ENCODE results near the gene SYN1.
"Not testable (repeated sequence)": the region's sequence is repeated elsewhere in the genome, so short reads cannot be mapped to it uniquely, and the experiment has no call there.

SYN1 gene

DNA sequence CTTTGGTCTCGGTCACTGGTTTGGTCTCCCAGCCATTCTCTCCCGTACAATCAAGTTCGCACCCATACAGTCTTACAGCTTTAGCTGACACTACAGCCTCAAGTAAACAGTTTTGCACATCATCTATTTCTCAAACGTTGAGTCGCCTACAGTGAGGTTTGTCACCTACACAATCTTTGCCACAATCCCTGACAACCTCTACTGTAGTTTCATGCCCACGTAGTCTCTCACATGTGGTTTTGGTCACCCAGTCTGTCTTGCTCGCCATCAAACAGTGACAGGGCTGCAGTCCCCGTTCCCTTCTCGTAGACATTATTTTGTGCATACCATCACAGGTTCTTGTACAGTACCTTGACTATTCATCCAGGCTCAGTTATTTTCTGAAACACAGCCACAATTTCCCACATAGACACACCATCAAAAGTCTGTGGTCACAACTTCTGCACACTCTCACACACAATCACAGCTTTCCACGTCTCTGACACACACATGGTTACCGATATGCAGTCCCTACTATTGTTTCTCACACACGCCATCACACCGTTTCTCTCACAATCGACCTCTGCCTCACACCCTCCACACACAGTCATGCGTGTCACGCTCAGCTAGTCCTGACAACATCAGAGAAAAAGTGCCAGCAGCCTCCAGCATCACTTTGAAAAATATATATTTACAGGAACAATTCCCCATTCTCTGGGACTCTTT, 15.4 kb upstream of the SYN1 start:
- no peak for DNase-seq (ENCODE audit: low read depth in 2 of 2)

DNA sequence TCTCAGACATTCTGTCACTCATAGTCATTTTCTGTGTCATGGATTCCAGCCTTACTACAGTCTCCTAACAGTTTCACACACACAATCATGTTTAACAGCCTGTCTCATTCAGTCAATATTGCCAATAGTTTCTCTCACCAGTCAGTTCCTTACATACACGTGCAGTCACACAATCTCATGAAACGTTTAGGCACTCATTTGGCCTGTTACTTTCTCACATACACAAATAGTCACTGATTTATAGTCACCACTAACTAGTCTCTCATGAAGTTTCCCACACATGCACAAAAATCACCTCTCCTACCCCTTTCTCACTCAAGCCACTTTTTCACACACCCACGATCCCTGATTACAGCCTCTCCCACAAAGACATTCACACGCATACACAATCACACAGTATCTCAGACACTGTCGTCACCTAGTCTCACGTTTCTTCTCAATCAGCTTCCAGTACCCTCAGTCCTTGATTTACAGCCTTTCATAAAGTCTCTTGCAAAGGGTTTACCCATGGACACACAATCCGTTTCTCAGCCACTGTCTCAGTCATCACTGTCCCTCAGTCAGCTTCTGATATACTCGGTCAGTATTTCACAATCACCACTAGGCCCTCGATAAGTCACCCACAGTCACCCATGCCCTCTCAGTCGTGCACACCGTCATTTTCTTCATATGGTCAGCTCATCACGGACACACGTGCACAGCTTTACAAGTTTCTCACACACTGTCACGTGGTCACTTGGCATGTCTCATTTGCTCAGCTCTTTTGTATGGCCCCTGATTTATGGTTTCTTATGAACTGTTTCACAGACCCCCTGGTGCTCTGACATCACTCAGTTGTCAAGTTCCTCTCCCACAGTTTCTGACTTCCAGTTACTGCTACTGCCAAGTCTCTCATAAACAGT, 14.3 kb upstream of the SYN1 start:
- no peak for DNase-seq (ENCODE audit: low read depth in 2 of 2)

DNA sequence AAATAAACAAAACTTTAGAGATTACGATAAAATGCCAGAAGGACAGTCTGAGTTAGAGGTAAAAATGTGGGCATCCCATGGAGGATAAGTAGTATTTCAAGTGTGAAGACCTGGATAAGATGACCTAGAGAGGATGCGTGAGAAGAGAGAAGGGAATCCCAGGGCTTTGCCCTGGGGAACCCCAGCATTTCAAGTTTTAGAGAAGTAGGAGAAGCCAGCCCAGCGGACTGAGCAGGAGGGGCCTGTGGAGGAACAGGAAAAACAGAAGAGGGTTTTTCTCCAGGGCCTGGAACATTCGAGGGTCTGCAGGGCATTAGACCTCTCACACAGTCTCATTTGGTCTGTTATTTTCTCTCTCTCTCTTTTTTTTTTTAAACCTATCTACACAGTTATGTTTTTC, 13.0 kb upstream of the SYN1 start:
- no peak for DNase-seq (ENCODE audit: low read depth in 2 of 2)

DNA sequence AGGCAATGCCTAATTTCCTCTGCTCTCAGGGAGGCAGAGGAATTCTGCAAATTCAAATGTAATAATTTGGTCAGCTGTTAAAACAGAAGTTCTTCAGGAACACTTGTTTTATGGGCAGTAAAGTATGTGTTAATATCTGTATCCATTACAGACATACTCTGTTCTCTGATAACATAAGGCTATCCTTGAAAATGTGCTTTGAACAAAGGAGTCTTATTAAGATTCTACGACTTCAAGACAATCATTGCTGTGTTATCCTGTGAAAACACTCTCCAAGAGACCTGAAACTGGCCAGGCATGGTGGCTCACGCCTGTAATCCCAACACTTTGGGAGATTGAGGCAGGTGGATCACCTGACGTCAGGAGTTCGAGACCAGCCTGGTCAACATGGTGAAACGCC, 12.0 kb upstream of the SYN1 start:
- no peak for DNase-seq (ENCODE audit: low read depth in 2 of 2)

DNA sequence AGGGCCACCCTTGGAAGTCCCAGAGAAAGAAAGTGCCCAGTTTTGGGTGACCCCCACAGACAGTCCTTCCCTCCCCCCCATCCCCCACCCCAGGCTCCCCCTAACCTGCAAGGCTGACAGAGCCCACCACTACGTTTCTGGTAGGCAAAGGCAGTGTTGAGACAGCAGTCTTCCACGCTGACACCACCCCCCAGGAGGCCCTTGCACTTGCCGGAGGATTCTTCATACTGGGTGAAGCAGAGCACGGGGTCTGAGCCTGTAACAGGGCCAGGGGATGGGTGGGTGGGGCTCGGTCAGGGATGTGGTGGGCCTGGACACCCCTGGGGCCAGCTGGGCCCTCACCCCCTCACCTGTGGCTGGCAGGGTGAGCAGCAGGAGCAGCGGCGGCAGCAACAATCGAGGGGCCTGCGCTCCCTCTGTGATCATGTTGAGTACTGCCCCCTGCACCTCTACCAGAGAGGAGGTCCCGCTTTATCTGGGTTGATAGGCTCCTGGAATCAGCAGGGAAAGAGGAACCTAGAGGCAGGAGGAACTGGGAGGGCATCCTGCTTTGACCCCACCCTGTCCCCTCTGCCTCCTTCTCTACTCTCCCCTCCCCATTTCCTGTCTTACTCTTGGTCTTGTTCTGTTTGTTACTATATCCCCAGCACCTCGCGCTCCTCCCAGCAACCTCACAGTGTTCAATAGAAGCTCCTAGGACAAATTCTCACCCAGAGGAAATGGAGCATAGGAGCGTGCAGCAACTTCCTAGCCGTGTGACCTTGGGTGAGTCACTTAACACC, 10.0 kb upstream of the SYN1 start, which contains the start of gene CFP:
CFP (minus strand) TSS at position 512 of the 782 bp plus-strand sequence; CDS start at position 426, 86 bp downstream.
- DNase-seq (ENCODE audit: low read depth in 2 of 2): no peak

DNA sequence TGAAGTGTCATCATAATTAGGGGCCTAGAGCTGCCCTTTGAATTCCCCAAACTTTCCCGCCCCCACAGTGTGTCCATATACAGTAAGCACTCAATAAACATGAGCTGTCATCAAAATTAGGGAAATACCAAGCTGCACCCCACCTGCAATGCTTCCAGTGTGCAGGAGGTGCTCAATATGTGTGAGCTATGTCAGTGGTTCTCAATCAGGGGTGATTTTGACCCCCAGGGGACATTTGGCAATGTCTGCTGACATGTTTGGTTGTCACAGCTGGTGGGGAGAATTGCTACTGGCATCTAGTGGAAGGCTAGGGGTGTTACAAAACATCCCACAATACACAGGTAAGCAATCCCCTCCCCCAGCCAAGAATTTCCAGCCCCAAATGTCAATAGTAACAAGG, 9.3 kb upstream of the SYN1 start:
- DNase-seq (ENCODE audit: low read depth in 2 of 2): no peak

DNA sequence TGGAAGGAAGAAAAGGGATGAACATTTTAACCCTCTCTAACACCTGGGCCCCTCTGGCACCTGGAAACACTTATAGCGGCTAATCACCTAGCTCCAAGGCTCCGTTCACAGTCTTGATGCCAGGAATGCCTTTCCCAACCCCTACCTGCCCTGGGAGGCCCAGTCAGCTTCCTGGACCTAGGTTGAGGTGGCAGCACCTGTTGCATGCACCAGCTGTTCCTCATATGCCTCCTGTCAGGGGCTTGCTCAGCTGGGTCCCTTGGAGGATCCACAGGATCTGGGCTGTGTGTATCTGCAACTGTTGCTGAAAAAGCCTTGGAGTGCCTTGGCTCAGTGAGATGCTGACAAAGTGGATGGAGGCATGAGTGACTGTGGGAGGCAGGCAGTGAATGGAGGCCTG, 5.7 kb upstream of the SYN1 start:
- no peak for DNase-seq (ENCODE audit: low read depth in 2 of 2)

DNA sequence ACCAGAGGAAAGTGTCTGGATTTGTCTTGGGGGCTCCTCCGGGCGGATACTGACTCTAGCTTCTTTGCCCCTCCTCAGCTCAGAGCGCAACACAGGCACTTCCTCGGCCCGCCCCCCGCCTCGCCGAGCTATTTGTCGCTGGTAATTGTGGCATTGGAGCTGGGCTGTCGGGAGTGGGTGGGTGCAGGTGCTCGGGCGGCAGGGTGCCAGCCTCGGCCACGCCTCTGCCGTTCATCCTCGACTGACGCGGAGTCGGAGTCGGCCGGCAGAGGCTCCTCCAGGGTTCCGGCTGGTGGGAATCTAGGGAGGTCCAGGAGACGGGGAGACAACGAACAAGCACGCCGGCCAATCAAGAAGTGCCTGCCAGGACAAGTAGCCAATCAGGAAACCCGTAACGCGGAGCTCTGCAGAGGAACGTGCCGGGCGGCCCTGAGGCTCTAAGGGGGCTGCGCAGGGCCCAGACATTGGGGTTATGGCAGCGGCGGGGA, 3.9 kb upstream of the SYN1 start:
- no peak for DNase-seq (ENCODE audit: low read depth in 2 of 2)

DNA sequence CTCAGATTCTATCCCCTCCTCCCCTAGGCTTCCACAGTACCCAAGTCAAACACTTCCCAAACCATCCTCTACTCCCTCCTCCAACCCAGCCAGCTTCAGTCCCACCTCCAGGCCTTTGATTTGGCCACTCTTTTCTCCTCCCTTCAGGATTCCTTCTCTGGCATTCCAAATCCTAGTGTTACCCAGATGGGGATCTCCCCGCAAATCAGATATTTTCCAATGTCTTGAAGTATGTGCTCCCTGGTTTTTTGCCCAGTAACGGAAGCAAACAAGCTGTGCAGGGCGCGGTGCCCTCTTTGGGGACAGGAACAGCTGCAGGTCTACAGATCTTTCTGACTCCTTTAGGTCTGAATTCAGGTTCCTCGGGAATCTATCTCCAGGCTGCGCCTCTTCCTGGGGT, 2.2 kb upstream of the SYN1 start:
- no peak for DNase-seq (ENCODE audit: low read depth in 2 of 2)

DNA sequence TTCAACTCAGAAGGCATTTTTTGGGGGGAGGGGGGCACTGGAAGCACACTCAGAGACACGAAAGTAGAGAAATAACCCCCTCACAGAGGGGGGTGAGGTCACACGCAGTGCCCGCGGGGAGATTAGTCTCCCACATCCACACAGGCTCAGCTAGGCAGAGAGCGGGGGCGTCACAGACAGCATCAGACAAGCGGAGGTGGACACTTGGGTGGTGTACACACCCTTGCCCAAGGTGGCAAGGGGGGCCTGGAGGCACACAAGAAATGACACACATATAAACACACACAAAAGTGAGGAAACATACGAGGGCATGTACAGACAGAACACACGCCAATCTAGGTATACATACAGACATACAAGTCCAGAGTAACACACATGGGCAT, 637 bp upstream of the SYN1 start:
- DNase-seq (ENCODE audit: low read depth in 2 of 2): no peak

DNA sequence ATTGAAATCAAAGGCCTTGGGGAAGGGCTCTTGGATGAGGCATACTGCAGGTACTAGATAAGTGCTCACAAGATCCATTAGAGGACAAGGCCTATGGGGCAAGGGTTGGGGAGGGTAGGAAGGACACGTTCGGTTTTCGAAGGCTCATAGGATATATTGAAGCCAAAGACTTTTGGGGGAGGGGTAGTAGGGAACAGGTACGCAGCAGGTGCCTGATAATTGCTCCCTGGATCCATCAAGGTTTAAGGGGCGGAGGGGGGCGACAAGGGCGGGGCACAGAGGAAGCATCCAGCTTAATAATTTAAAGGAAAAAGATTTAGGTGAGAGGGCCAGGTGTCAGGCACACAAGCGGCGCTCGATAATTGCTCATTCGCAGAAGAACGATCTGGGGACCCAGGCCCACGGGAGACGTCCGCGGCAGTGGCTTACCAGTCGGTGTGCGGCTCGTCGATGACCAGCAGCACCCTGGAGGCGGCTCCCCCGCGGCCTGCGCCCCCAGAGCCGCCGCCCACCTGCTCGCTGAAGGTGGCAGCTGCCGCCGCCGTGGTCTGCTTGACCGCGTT, 653 bp downstream of the SYN1 start:
- no peak for DNase-seq (ENCODE audit: low read depth in 2 of 2)

DNA sequence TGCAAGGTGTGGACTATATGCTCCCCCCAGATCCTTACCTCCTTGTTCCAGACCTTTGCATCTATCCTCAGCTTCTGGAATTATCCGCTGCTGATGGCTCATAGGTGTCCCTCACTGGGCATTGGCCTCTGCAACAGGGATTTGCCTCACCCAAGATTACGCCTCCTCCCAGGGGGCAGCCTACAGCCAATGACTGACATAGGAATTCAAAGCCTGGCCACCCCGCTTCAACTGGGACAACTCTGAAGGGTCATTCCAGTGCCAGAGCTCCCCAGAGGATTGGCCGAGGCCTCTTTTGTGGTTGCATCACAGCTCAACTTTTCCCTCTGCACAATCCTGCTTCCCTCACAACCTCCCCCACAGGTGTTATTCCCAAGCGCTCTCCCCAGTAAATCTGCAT, 5.0 kb downstream of the SYN1 start:
- no peak for DNase-seq (ENCODE audit: low read depth in 2 of 2)

DNA sequence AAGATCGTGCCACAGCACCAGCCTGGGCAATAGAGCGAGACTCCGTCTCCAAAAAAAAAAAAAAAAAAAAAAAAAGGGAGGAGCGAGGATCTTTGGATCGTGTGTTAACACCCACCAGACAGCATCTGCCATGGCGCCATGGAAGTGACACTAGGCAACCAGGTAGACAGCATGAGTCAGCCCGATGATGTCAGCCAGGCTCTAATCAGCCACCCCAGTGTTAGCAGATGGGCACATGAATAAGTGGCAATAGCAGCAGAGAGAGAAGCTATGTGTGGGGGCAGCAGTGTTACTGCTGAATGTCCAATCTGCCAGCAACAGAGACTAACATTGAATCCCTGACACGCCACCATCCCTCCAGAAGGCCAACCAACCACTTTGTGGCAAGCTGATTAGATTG, 6.6 kb downstream of the SYN1 start:
- no peak for DNase-seq (ENCODE audit: low read depth in 2 of 2)

DNA sequence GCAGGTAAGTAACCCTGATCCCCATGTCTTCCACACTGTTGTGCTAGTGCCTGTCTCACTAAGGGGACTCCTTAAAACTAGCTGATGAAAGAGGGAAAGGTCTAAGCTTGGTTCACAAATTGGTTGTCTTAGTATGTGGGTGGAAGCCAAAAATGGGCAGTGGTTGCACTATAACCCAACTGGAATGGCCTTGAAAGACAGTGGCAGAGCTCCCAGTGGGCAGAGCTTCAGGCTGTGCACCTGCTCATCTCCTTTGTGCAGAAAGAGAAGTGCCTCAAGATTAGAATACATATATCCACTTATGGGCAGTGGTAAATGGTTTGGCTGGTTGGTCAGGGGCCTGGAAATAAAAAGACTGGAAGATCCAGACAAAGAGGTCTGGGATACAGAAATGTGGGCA, 7.2 kb downstream of the SYN1 start:
- DNase-seq (ENCODE audit: low read depth in 2 of 2): no peak

DNA sequence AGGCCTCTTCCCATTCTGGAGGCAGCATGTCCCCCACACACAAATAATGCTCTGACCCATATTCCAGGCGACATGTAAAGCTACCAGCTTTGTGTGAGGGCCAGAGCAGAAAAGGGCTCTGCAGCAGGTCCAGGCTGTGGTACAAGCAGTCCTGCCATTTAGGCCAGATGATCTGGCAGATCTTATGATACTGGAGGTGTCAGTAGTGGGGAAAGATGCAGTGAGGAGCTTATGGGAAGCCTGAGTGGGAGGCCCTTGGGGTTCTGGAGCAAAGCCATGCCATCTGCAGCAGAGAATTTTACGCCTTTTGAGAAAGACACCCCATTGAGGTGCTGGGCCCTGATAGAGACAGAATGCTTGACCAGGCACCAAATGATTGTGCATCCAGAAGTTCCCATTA, 7.7 kb downstream of the SYN1 start:
- no peak for DNase-seq (ENCODE audit: low read depth in 2 of 2)

DNA sequence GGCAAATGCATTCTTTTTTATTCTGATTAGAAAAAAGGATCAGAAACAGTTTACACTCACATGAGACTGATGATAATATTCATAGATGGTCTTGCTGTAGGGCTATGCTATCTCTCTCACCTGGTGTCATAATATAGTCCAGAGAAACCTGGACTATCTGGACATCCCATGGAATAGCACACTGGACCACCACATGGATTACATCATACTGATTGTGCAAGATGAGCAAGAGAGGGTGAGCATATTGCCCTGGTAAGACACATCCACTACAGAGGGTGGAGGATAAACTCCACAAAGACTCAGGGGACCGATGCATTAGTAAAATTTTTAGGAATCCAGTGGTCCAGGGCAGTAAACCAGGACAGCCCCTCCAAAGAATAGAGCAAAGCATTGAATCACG, 8.2 kb downstream of the SYN1 start:
- DNase-seq (ENCODE audit: low read depth in 2 of 2): no peak

DNA sequence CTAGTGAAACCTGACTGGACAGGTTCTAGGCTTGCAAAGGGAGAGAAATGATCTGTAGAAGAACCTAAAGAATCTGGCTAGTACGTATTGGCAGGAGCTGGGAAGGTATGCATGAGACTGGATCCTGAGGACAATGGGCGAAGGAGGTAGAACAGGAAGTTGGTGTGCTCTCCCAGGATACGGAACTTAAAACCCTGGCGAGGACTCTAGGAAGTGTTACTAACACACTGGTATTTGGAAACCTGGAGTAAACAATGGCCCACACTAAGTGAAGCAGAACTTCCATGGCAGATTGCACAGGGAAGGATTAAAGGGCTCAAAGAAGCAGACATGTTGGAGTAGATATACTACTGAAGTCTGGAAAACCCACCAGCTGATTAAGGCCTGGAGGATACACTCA, 9.1 kb downstream of the SYN1 start:
- DNase-seq (ENCODE audit: low read depth in 2 of 2): no peak

DNA sequence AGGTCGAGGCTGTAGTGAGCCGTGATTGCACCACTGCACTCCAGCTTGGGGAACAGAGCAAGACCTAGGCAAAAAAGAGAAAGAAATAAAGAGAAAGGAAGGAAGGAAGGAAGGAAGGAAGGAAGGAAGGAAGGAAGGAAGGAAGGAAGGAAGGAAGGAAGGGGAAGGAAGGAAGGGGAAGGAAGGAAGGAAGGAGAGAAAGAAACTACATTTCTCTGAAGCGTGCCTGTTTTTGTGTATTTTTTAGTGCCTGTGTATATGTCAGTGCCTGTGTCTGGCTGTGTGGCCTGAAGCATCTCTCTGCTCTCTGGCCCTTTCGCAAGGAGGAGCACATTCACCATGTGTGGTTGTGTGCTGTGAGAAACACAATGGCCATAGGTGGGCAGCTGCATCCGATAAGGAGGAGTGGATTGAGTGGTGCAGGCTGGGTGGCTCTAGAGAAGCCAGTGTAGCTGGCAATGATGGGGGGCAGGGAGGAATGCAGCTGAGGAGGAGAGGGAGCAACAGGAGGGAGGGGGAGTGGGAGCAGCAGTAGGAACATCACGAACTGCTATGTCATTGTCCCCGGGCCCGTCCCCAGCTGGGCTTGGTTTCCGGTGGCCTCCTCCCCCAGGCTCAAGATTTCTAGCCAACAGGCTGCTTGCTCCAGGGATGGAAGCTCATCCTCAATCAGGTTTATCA, 11.4 kb downstream of the SYN1 start:
- DNase-seq (ENCODE audit: low read depth in 2 of 2): no peak

DNA sequence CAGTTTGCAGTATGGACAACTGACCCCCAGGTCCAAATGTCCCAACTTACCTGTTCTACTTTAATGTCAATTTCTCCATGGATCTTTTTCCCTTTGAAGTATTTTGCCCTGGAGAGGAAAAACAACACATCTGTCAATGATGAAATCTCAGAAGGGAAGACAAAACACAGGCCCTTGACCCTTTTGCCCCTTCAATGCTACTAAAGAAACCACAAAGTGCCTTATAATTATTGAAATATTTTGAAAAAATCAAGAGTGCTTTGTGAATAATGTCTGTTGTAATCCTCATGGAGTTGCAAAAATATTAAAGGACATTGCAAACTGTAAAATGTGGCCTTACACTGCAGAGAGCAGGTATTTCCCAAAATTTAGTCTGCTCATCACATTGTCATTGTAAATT, 12.6 kb downstream of the SYN1 start:
- no peak for DNase-seq (ENCODE audit: low read depth in 2 of 2)

DNA sequence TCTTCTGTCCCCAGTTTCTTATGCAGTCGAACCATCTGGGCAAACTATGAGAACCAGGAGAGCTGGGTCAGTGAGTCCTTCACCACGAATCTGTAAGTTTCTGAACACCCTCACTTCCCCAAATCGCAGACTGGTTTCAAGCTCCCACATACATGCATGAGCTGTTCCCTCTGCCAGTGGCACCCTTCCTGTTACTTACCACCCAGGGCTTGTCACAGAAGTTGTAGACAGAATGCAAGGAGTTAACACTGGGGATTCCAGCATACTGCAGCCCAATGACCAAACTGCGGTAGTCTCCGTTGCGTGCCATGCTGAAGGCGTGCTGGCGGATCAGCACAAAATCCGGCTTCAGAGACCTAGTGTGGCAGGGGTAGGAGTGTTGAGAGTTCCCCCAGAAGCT, 14.6 kb downstream of the SYN1 start:
- DNase-seq (ENCODE audit: low read depth in 2 of 2): no peak

DNA sequence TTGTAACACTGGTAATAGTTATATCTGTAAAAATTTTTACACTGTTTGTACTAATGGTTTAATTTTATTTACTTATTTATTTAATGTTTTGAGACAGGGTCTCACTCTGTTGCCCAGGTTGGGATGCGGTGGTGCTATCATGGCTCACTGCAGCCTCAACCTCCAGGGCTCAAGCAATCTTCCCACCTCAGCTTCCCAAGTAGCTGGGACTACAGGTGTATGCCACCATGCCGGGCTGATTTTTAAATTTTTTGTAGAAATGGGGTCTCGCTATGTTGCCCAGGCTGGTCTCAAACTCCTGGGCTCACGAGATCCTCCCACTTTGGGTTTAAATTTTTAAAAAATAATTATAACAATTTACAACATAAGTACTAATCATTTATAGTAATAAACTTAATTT, 16.5 kb downstream of the SYN1 start:
- DNase-seq (ENCODE audit: low read depth in 2 of 2): not testable (repeated sequence)
